Endothelial cell of umbilical vein (primary cell): ENCODE data around the gene CAMSAP3. TPM values are rescaled to one million over a fixed set of nuclear protein-coding genes. Genes with fewer than 3 reads are reported as not detected.

ENCODE experiments used
- BruUV-seq: library from RNA; stranded (reverse); fragments of 400-500 nt; replicated peaks from 2 replicates; lab custom pipeline; 2021; lab: Mats Ljungman, UMichigan
- CTCF ChIA-PET: fragments of 300-600, 350-600 bp; sonication (Branson Sonifier 250); formaldehyde crosslinking; loops from one replicate; lab custom pipeline; 2021; ENCODE audit warnings: antibody characterized with exemption, inconsistent platforms; lab: Charles Lee
- POLR2A ChIA-PET: fragments of 300-600, 350-600 bp; sonication (Branson Sonifier 250); formaldehyde crosslinking; loops from one replicate; lab custom pipeline; 2021; ENCODE audit warnings: antibody characterized with exemption, inconsistent platforms; lab: Charles Lee
- DNase-seq: peaks from one replicate; pipeline ENCODE4 v3.0.0-alpha.2; 2011; ENCODE audit warnings: low read depth, low spot score
- FAIRE-seq: peaks from 2 replicates; lab custom pipeline; 2011; peaks lifted over from hg19 to GRCh38; lab: Jason Lieb, UNC
- H2AFZ ChIP-seq: 2 replicates; pipeline ENCODE4 v1.6.0; 2012; ENCODE audit warnings: low read depth, low read length, control low read depth, inconsistent platforms
- H3K27ac ChIP-seq: 2 replicates; pipeline ENCODE4 v1.5.1; 2011; ENCODE audit warnings: low read depth, mild to moderate bottlenecking, control low read depth, low read length, moderate library complexity; ENCODE audit not compliant: insufficient read depth
- H3K27me3 ChIP-seq, 2 experiments: 2 replicates each; pipeline versions ENCODE4 v1.6.0 to v1.6.1; 2011; ENCODE audit warnings: low read length in 2 of 2, mixed read lengths in 1 of 2; ENCODE audit not compliant: control insufficient read depth in 2 of 2, insufficient read depth in 2 of 2
- H3K36me3 ChIP-seq, 2 experiments: 2 replicates in 1 of 2; 3 replicates in 1 of 2; pipeline ENCODE4 v1.5.1; 2011; ENCODE audit warnings: low read length in 2 of 2, mild to moderate bottlenecking in 1 of 2, moderate library complexity in 1 of 2; ENCODE audit not compliant: control insufficient read depth in 2 of 2, insufficient read depth in 2 of 2; ENCODE audit errors: extremely low read depth in 1 of 2
- H3K4me1 ChIP-seq: 3 replicates; pipeline ENCODE4 v1.5.1; 2011; ENCODE audit warnings: mild to moderate bottlenecking, low read length; ENCODE audit not compliant: control insufficient read depth, insufficient read depth; ENCODE audit errors: extremely low read depth
- H3K4me2 ChIP-seq: 2 replicates; pipeline ENCODE4 v1.6.1; 2011; ENCODE audit warnings: low read length, control low read depth, mixed read lengths; ENCODE audit not compliant: insufficient read depth
- H3K4me3 ChIP-seq, 3 experiments: fragments of 200-600 bp in 1 of 3; sonication (generic), shearing (Covaris generic) in 1 of 3; replicated peaks in 1 of 3; 2 replicates each; pipeline ENCODE4 v1.5.1; 2011 to 2016; ENCODE audit warnings: control low read depth in 3 of 3, low read length in 3 of 3, mild to moderate bottlenecking in 2 of 3, inconsistent platforms in 1 of 3, low read depth in 1 of 3, moderate library complexity in 1 of 3; ENCODE audit not compliant: insufficient read depth in 1 of 3
- H3K79me2 ChIP-seq: 2 replicates; pipeline ENCODE4 v1.6.0; 2012; ENCODE audit warnings: low read length, inconsistent platforms; ENCODE audit not compliant: control insufficient read depth, insufficient read depth
- H3K9ac ChIP-seq: replicated peaks from 2 replicates; pipeline ENCODE3; 2011; ENCODE audit warnings: low read length, control low read depth; ENCODE audit not compliant: insufficient read depth; ENCODE audit errors: extremely low read depth
- H3K9me1 ChIP-seq: replicated peaks from 3 replicates; pipeline ENCODE4 v1.6.0; 2011; ENCODE audit warnings: mild to moderate bottlenecking, low read length; ENCODE audit not compliant: control insufficient read depth, insufficient read depth; ENCODE audit errors: extremely low read depth
- H3K9me3 ChIP-seq: replicated peaks from 2 replicates; pipeline ENCODE4 v1.5.1; 2012; ENCODE audit warnings: low read length, inconsistent platforms; ENCODE audit not compliant: control insufficient read depth, insufficient read depth
- H4K20me1 ChIP-seq: replicated peaks from 2 replicates; pipeline ENCODE3; 2011; ENCODE audit warnings: mild to moderate bottlenecking, low read length; ENCODE audit not compliant: control insufficient read depth, insufficient read depth; ENCODE audit errors: extremely low read depth
- EZH2 ChIP-seq: IDR thresholded peaks from 2 replicates; pipeline ENCODE4 v1.6.1; 2012; ENCODE audit warnings: borderline replicate concordance, low read depth, mild to moderate bottlenecking, moderate library complexity, low read length, inconsistent platforms; ENCODE audit not compliant: severe bottlenecking
- FOS ChIP-seq: IDR thresholded peaks from 2 replicates; pipeline ENCODE4 v1.6.1; 2011; ENCODE audit warnings: mild to moderate bottlenecking, low read length, moderate library complexity, borderline replicate concordance; ENCODE audit not compliant: insufficient read depth
- POLR2AphosphoS5 ChIP-seq: IDR thresholded peaks from 2 replicates; pipeline ENCODE4 v1.6.1; 2012; ENCODE audit warnings: low read depth, mild to moderate bottlenecking, control low read depth, low read length, moderate library complexity; ENCODE audit not compliant: insufficient read depth
- dilution Hi-C: fragments of 300-500 bp; cut with MboI; formaldehyde crosslinking; loops from one replicate; pipeline ENCODE4 v1.15.0; 2019; ENCODE audit warnings: low sequenced_read_pairs; ENCODE audit not compliant: extremely low pct_ligation_motif_present
- intact Hi-C: fragments of 100-400 bp; cut with micrococcal nuclease; formaldehyde crosslinking; loops from one replicate; pipeline ENCODE4 v1.10.0; 2022
- polyA plus RNA-seq, 4 experiments: library from polyadenylated mRNA; depleted of rRNA in 3 of 4; stranded (reverse) in 3 of 4; unstranded in 1 of 4; fragments of >200 nt; gene quantifications; 2 replicates each; pipeline versions ENCODE4 v1.2.1 to v1.2.3, GENCODE V29; 2011 to 2012; ENCODE audit warnings: missing spikeins in 1 of 4
- total RNA-seq: library from RNA; stranded (reverse); gene quantifications from 2 replicates; pipeline ENCODE4 v1.2.3, GENCODE V29; 2021
- TF ChIP-seq, protein P1 (sequence below), 2 donors: IDR thresholded peaks; 1 replicate in 1 of 2; 2 replicates in 1 of 2; pipeline ENCODE4 v1.5.1; 2011; ENCODE audit warnings: low read length in 2 of 2, mild to moderate bottlenecking in 2 of 2, moderate library complexity in 2 of 2, control low read depth in 1 of 2, inconsistent platforms in 1 of 2, low read depth in 1 of 2; ENCODE audit not compliant: insufficient read depth in 1 of 2; ENCODE audit errors: extremely low read depth in 1 of 2

CAMSAP3 gene
- total and polyA plus RNA-seq, 2 donors (not counting 3 experiments of a cell fraction or from before 2014, with no cell fraction given) = 0.11 to 0.22 TPM

DNA sequence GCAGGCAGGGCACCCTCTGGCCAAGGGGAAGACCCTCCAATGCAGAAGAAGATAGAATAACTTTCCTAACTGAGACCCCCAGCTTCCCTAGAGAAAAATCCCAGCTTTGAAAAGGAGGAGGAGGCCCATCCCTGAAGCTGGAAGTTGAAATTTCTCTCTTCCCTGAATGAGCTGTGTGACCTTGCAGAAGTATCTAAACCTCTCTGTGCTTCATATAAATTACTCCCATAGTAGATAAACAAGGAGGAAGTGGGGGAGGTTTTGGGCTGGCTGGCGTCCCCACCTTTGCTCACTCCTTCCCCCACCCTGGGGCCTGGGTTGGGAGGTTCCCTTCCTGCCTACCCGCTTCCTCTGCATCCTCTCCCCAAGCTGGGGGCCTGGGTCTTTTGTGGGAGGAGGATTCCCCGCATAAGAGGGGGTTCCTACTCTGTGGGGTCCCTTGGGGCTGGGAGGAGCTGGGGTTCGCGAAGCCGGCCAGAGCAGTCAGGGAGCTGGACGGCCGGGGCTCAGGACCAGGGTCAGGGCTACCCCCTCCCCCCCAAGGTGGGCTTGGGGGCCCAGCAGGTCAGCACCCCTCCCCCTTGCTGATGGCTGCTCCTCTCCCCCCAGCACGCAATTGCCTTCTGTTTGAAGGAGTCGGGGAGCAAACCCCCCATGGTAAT lies 11.7 kb downstream of the CAMSAP3 start:
- H3K4me3 ChIP-seq = no peak overlapping the region
- no peaks in the 10 kb centered on the region for H3K9me1 ChIP-seq
- no peaks in the 10 kb centered on the region for H4K20me1 ChIP-seq
- DNase-seq = no peak
- H3K9ac ChIP-seq = no peak overlapping the region
- H3K79me2 ChIP-seq = no peaks in the 10 kb centered on the region
- no peak for TF ChIP-seq POLR2AphosphoS5
- no peak for TF ChIP-seq EZH2
- no peaks in the 10 kb centered on the region for H3K27me3 ChIP-seq
- H2AFZ ChIP-seq = no peak overlapping the region
- H3K36me3 ChIP-seq = no peaks in the 10 kb centered on the region
- H3K4me1 ChIP-seq = no peaks in the 10 kb centered on the region
- CTCF ChIA-PET = no interaction called here
- dilution Hi-C loops = no loop called here
- H3K4me2 ChIP-seq = no peak overlapping the region
- POLR2A ChIA-PET = no interaction called here
- BruUV-seq = no TSS peak
- FAIRE-seq = no peak
- intact Hi-C loops = no loop called here
- no peaks in the 10 kb centered on the region for H3K9me3 ChIP-seq
- no peak overlapping the region for H3K27ac ChIP-seq

DNA sequence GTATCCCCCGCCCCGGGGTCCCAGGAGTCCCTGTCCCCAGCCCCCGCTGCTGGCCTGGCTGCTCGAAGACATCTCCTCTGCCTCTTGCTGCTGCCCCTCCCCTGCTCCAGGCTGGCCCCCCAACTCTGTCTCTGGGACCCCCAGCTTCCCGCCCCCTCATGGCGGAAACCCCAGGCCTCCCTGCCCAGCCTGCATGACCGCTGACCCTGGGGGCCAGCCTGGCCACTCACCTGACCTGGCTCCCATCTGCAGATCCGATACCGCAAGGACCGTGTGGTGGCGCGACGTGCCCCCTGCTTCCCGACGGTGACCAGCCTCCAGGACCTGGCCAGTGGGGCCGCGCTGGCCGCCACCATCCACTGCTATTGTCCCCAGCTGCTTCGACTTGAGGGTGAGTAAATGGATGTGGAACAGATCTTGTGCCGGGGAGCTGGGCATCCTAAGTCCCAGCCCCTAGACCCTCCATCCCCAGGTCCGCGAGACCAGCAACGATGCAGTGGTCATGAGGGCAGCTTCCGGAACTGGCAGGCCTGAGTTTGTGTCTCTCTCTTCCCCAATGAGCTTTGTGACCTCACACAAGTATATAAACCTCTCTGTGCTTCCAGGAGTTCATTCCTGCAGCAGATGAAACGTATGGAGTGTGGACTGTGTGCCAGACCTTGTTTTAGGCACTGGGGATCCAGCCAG lies 12.4 kb downstream of the CAMSAP3 start:
- TF ChIP-seq, protein P1, sequence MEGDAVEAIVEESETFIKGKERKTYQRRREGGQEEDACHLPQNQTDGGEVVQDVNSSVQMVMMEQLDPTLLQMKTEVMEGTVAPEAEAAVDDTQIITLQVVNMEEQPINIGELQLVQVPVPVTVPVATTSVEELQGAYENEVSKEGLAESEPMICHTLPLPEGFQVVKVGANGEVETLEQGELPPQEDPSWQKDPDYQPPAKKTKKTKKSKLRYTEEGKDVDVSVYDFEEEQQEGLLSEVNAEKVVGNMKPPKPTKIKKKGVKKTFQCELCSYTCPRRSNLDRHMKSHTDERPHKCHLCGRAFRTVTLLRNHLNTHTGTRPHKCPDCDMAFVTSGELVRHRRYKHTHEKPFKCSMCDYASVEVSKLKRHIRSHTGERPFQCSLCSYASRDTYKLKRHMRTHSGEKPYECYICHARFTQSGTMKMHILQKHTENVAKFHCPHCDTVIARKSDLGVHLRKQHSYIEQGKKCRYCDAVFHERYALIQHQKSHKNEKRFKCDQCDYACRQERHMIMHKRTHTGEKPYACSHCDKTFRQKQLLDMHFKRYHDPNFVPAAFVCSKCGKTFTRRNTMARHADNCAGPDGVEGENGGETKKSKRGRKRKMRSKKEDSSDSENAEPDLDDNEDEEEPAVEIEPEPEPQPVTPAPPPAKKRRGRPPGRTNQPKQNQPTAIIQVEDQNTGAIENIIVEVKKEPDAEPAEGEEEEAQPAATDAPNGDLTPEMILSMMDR (IDR thresholded peaks at IDR 0.05; ENCODE audit: extremely low read depth in 1 of 2, insufficient read depth in 1 of 2, low read depth in 1 of 2, low read length in 2 of 2) = no peak
- no peak for TF ChIP-seq FOS
- no peak for TF ChIP-seq POLR2AphosphoS5
- no peak for FAIRE-seq
- intact Hi-C loops = no loop called here
- H3K27me3 ChIP-seq = no peaks in the 10 kb centered on the region
- no TSS peak for BruUV-seq
- no peaks in the 10 kb centered on the region for H3K9me3 ChIP-seq
- H4K20me1 ChIP-seq = no peaks in the 10 kb centered on the region
- H3K9ac ChIP-seq = no peak overlapping the region
- no peaks in the 10 kb centered on the region for H3K36me3 ChIP-seq
- ChIA-PET POLR2A (no interaction called here), CTCF (interaction anchor here (0.7 to 1.3 kb wide), 3 partner anchors 40 to 72 kb away, joined by 4 to 9 read pairs (median 7); partner anchors contain the start of gene TRAPPC5)
- H3K79me2 ChIP-seq = no peaks in the 10 kb centered on the region
- no peak overlapping the region for H3K27ac ChIP-seq
- dilution Hi-C loops = no loop called here
- DNase-seq = no peak
- no peak overlapping the region for H3K4me3 ChIP-seq
- no peaks in the 10 kb centered on the region for H3K4me1 ChIP-seq
- no peaks in the 10 kb centered on the region for H3K9me1 ChIP-seq
- no peak overlapping the region for H3K4me2 ChIP-seq
- no peak overlapping the region for H2AFZ ChIP-seq
